GM19023 (cell line): ENCODE results near the gene TRAF2.

ENCODE experiments used
- ATAC-seq: cut with Tn5 transposase; IDR thresholded peaks from one replicate; pipeline ENCODE4 v1.9.1; 2021; ENCODE audit warnings: mild to moderate bottlenecking, moderate library complexity; ENCODE audit not compliant: unreplicated experiment

TRAF2 gene

DNA sequence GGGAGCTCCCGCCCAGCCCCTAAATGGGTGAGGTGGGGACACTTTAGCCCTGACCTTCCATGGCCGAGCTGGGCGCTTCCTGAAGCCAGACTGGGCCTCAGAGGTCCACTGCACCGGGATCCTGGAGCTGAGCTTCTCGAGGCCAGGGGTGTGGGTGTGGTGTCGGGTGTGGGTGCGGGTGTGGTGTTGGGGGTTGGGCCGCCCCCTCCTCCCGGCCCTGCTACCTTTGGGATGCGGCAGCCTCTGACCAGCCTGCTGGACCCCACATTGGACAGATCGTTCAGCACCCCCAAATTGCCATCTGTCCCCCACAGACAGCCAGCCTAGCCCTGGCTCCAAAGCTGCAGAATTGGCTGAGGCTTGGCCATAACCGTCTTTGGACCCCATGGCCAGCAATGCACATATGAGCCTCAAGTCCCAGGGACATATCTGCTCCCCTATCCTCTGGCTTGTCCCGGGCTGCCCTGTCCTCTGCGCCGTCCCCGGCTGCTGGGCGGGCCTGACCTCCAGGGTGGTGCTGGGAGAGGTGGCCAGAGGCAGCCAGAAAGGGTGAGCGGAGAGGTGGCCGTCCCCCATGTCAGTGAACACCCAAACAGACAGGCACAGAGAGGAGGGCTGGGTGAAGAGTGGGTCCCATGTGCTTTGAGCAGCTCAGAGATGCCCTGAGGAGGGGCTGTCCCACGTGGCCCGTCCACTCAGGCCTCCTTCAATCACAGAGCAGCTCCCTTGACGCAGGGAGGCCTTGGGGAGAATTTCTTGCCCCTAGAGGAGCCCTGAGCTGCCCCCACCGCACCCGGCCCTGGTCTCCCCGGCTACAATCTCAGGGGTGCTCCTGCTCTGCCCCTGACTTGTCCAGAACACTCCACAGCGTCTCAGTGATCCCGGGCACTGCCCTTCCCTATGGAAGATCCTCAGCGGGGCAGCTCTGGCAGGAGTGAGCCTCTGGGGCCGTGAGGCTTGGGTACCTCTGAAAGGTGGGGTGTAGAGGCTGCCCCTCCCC lies 87.6 kb downstream of the TRAF2 start:
- ATAC-seq: no peak

GRCh38 chr9:136974817-136975535 lies 88.7 kb downstream of the TRAF2 start:
- no peak for ATAC-seq

- ATAC-seq: no peak
These were observed 89.3 kb downstream of the TRAF2 start for GRCh38 chr9:136975644-136976043.
